ENCODE measurements around the gene VTCN1.

DNA sequence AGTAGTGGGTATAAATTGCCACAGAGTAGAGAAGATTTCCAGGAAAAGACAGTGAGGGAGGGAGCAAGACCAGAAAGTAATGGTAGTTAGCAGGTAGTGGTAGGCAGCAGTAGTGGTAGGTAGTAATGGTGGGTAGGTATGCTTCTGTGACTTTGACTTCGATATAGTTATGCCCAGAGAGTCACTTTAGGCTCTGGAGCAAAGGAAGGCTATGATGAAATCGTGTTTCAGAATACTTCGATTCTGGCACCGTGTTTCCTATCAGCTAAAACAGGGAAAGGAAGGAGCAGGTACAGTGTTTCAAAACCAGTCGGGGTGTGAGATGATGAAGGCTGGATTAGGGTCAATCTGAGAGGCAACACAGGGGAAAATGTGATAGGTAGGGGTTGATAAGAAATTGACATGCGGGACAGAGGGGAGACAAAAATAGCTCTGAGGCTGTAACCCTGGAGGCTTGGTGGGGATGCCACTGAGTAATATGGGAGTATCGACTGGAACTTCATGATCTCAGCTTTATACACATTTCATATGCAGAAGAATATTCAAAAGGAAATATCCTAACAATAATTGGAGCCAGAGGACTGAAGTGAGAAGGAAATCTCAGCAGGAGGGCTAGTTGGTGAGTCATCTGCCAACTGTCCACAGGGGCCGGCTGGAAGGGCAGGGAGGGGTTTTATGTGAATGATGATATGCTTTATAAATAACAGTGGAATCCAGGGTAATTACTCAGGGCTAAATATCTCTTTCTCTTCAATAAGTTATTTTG, 64.0 kb downstream of the VTCN1 start:
- TF ChIP-seq, protein P1, sequence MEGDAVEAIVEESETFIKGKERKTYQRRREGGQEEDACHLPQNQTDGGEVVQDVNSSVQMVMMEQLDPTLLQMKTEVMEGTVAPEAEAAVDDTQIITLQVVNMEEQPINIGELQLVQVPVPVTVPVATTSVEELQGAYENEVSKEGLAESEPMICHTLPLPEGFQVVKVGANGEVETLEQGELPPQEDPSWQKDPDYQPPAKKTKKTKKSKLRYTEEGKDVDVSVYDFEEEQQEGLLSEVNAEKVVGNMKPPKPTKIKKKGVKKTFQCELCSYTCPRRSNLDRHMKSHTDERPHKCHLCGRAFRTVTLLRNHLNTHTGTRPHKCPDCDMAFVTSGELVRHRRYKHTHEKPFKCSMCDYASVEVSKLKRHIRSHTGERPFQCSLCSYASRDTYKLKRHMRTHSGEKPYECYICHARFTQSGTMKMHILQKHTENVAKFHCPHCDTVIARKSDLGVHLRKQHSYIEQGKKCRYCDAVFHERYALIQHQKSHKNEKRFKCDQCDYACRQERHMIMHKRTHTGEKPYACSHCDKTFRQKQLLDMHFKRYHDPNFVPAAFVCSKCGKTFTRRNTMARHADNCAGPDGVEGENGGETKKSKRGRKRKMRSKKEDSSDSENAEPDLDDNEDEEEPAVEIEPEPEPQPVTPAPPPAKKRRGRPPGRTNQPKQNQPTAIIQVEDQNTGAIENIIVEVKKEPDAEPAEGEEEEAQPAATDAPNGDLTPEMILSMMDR (IDR thresholded peaks at IDR 0.05) = no peak
- TF ChIP-seq POLR2A (IDR thresholded peaks at IDR 0.05) = no peak
